IPS-NIHi7 (cell line): ENCODE measurements around the gene ZNF182.
"Not testable (repeated sequence)": the region's sequence is repeated elsewhere in the genome, so short reads cannot be mapped to it uniquely, and the experiment has no call there.

Experiments used
- DNase-seq: peaks from one replicate; pipeline ENCODE4 v3.0.0; 2012; ENCODE audit warnings: mixed read lengths; ENCODE audit errors: extremely low spot score

ZNF182 gene

DNA sequence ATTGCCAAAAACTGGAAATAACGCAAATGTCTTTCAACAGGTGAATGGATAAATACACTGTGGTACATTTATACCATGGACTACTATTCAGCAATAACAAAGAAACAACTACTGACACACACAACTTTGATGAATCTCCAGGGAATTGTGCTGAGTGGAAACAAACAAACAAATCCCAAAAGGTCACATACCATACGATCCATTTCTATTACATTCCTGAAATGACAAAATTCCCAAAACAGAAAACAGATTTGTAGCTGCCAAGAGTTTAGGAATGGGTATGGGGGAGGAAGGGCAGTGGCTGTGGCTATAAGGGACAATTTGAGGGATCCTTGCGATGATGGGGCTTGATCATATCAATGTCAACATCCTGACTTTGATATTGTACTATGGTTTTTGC is 2.5 kb downstream of the ZNF182 start:
- no peak for DNase-seq

DNA sequence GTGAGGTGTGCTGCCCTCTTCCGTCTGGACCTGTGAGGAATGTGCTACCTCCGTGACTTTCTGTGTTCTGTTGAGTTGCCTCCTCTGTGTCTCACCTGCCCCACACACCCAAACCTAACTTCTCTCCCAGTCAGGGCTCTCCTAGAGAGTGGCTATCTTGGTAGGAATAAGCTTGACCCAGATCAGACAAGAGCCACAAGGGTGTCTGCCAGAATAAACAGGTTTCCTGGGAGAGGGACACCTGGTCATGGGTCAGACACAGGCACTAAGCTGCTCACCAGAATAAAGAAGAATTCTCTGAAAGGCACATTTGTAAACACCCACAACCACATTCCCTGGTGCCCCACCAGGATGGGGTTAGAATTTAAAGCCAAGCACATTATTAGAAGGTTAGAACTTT is 11.1 kb downstream of the ZNF182 start:
- no peak for DNase-seq

DNA sequence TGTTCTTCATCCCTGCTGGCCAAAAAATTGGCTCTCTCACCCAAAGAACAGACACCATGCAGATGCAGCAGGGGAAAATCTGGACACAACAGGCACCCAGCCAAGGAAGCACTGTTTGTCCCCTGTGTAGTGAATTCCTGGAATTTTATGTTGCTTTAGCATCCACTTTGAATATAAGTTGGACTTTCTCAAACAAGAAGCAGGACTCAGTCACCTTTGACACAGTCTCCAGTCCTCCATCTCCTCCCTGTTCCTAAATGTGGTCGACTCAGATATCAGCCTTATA is 11.8 kb downstream of the ZNF182 start:
- DNase-seq, result no peak

DNA sequence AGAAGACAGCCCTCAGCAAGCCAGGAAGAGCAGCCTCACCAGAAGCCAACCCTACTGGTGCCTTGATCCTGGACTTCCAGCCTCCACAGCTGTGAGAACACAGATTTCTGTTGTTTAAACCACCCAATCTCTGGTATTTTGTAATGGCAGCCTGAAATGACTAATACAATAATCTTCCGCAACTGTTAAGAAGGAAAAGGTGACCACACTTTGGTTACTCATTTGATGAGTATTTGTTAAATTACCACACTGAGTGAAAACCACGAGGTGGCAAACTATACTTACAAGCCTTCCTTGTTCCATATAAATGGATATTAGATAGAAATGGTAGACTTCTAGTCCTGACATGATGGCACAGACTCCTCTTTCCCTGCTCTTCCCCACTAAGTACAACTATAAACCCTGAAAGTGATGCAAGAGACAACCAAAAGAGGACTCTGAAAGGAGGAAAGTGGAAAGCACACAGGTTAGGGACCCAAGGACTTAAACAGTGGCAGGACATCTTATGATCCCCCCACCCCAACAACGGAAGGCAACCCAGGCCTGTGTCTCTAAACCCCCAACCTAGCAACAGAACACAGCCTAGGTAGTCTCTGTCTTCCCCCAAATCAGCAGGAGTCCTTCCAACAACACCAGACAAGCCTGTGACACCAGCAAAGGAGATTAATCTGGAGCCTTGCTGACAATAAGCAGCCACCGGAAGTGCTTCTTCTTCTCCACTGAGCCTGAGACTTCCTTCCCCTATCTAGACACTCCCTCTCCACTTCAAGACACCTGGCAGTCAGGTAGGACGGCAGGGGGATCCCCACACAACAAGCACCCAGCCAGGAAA is 12.3 kb downstream of the ZNF182 start:
- DNase-seq, result no peak

DNA sequence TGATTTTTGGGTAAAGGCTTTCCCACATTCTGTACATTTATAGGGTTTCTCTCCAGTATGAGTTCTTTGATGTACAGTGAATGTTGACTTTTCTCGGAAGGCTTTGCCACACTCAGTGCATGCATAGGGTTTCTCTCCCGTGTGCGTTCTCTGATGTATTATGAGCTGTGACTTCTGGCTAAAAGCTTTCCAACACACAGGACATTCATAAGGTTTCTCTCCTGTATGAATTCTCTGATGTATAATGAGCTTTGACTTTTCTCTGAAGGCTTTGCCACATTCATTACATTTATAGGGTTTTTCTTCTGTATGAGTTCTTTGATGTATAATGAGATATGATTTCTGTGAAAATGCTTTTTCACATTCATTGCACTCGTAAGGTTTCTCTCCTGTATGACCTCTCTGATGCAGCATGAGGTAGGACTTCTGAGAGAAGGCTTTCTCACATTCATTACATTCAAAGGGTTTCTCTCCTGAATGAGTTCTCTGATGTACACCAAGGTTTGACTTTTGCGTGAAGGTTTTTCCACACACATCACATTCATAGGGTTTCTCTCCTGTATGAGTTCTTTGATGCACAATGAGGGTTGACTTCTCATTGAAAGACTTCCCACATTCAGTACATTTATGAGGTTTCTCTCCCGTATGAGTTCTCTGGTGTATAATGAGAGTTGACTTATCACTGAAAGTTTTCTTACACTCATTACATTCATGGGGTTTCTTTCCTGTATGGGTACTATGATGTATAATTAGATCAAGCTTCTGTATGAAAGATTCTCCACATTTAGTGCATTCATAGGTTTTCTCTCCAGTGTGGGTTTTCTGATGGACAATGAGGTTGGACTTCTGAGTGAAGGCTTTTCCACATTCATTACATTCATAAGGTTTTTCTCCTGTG is 27.3 kb downstream of the ZNF182 start:
- no peak for DNase-seq

DNA sequence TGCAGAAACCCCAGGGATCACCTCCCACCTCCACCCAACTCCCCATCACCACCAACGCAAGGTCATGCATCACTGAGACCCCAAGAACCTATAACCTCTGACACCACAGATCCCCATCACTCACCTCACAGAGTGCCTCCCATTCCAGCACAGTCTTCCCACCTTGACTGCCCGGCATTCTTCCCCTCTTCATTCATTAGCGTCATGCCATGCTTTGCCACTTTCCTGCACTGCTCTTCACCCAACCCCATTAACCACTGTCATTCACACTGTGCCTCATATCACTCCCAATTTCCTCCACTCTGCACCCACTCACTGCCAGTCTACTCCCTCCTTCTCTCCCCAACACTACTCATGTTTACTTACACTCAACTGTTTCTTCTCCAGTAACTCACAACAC is 30.6 kb downstream of the ZNF182 start:
- DNase-seq, result no peak

DNA sequence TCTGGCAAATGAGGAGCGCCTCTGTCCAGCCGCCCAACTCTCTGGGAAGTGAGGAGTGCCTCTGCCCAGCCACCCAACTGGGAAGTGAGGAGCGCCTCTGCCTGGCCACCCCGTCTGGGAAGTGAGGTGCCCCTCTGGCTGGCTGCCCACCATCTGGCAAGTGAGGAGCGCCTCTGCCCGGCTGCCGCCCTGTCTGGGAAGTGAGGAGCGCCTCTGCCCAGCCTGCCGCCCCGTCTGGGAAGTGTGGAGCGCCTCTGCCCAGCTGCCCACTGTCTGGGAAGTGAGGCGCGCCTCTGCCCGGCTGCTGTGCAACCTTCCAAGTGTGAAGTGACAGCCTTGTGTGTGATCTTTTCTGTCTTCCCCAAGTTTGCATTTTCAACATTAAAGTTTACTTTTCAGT is 38.3 kb downstream of the ZNF182 start:
- not testable (repeated sequence) for DNase-seq

DNA sequence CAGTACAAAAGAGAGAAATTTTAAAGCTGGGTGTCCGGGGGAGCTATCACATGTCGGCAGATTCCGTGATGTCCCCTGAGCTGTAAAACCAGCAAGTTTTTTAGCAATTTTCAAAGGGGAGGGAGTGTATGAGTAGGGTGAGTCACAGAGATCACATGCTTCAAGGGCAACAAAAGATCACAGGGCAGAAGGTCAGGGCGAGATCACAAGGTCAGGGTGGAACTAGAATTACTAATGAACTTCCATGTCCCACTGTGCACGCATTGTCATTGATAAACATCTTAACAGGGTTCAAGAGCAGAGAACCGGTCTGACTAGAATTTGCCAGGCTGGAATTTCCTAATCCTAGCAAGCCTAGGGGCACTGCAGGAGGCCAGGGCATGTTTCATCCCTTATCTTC is 42.0 kb downstream of the ZNF182 start:
- not testable (repeated sequence) for DNase-seq

DNA sequence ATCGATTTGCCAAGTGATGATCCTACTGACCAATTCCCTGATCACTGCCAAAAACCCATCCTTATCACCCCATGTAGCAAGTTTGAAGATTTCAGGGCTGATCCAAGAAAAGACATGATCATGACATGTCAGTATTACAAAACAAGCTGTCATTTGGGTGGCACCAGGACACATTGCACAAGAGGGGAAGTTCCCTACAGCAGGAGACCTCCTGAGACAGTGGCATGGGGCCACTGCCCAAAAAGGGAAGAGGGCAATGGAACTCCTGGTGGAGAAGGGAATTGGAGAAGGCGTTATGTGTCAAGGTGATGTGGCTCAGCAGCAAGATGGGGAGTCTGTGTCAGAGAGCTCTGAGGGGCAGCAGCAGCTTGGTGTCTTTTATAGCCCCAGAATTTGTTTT is 43.4 kb downstream of the ZNF182 start:
- DNase-seq, result no peak

DNA sequence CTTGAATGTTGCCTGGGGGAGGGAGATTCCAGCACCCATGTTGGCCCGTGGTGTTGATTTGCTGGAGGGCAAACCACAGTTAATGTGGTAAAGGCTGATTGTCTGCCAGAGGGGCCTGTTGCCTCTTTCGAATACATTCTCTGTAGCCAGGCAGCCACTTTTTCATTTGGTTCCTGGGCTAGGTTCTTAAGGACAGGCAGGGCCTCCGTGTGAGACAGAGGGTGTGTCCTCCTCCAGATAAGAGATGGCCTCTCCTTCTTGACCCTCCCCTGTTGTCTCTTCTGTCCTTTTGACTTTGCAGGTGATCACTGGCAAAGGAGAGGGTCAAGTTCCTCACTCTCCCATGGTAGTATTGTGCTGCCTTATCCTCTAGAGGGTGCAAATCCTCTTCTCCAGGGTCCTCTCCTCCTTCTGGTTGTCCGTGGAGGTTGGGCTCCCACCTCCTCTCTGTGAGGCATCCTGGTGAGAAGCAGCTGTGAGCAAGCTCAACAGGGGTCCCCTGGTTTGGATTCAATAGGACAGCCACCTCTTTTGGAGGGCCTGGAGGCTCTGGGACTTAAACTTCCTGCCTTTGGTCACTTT is 44.9 kb downstream of the ZNF182 start:
- peak; percentile 49 for DNase-seq

DNA sequence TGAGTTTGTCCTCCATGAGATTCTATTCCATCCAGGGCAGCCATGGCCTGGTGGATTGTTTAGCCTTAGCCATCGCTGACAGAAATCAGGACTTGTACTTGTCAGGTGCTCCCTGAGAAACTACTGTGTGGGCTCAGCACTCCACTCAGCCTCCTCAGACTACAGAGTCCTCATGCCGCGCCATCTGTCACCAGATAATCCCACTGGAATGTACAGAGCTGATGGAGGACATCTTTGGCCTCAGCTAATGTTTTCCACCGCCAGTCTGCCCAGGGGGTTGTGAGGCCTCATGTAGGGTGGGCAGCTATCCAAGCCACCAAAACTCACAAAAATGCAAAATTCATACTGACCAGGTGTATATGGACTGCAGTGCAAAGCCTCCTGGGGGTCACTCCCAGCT is 45.6 kb downstream of the ZNF182 start:
- DNase-seq, result not testable (repeated sequence)

DNA sequence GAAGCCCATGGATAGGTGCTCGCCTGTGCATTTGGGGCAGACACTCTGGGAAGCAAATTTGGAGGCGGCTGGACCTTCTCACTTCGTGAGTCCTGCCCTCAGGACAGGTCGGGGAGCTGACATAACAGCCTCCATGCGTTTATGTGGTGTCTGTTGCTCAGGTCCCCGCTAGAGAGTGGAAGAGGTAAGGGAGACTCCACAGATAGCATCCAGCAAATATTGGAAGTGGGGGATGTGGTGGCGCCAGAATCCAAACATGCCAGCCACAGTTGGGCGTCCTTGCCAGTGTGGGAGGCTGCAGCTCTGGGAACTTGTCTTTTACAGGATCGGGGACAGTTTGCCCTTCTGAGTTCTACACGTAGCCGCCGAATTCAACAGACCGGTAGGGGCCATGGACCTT is 47.8 kb downstream of the ZNF182 start:
- no peak for DNase-seq

DNA sequence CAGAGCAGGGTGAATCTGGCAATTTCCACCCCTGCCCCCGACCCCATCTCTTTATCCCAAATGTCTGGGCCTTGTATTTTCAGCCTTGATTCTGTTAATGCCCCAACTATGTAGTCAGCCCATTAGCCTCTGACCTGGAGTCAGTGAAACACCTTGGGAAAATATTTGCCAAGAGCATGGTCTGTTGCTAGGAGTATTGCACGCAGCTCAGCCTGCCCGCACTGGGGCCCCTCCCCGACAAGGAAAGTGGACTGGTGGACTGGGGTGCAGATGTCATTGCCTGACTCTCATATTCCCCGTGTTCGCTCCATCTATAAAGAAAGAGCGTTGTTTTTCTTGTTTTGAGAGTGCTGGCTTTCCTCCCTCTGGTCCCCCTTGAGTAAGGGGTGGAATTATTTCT is 48.5 kb downstream of the ZNF182 start:
- not testable (repeated sequence) for DNase-seq

DNA sequence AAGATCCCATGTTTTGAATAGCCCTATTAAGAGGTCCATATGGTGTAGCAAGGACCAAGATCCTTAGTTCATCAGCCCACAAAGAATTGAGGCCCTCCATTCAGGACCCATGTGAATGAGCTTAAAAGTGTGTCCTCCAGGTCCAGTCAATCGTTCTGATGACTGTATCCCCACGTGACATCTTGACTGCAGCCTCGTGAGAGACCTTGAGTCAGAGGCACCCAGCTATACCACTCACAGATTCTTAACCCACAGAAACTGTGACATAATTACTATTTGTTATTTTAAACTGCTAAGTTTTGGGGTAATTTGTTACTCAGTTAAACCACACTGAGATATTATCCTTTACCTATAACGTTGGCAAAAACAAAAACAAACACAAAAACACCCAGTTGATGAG is 62.4 kb downstream of the ZNF182 start:
- no peak for DNase-seq

DNA sequence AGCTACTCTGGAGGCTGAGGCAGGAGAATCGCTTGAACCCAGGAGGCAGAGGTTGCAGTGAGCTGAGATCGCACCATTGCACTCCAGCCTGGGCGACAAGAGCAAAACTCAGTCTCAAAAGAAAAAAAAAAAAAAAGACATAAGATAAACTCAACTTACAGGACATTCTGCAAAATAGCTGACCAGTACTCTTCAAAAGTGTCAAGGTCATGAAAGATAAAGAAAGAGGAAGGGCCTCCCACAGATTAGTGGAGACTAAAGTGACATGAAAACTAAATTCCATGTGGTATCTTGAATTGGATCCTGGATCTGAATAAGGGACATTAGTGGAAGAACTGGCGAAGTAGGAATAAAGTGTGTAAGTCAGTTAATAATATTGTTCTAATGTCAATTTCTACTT is 63.3 kb downstream of the ZNF182 start:
- no peak for DNase-seq

DNA sequence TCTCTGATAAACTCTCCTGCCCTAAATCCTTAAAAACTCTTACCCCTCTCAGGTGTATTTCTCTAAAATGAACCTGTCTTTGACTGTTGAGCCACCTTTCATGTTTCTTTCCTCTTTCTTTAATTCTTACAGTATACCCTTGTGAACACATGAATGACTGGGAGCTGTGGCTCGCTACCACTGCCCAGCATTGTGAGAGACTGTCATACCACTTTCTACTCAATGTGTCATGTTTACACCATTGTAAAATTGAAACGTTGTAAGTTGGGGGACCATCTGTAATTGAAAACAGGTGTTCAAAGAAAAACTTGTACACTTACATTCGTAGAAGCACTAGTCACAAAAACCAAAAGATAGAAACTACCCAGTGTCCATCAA is 66.9 kb downstream of the ZNF182 start:
- DNase-seq, result no peak

DNA sequence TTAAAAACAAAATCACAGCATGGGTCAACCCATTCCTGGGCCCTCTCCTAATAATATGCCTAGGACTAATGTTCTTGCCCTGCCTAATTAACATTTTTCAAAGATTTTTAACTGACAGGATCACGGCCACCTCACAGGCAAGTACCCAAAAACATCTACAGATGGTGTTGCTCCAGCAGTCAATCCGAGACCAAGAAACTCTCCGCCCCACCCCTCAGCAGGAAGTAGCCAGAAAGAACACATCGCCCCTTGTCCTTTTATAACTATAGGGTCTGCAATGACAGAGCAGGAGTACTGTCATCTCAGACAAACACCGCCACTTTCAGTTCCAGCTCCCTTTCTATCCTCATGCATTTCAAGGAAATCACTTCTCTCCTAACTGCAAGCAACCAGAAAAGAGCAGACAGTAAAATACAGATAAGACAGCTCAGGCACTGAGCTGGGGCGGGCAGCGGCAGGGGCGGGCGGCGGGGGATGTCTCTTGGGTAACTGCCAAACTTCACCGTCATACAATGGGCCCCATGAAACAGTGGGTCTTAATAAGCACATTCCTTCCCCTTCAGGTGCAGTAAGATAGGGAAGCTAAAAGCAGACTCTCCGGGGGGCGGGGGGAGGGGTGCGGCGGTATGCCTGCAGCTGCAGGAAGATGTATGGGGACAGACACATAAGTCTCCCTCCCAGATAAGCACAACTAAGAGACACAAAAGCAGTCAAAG is 67.4 kb downstream of the ZNF182 start:
- peak; percentile 7 for DNase-seq

DNA sequence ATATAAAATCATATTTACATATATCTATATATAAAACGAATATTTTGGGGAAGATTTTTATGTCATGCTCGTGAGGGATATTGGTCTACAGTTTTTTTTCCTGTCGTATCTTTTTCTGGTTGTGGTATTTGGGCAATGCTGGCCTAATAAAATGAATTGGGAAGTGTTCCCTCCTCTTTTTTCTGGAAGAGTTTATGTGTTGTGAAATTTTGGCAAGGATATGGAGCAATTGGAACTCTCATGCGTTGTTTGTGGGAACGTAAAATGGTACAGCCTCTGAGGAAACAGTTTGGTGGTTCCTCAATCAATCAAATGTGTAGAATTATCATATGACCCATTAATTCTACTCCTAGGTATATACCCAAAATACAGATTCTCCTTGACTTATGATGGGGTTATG is 69.8 kb downstream of the ZNF182 start:
- no peak for DNase-seq

DNA sequence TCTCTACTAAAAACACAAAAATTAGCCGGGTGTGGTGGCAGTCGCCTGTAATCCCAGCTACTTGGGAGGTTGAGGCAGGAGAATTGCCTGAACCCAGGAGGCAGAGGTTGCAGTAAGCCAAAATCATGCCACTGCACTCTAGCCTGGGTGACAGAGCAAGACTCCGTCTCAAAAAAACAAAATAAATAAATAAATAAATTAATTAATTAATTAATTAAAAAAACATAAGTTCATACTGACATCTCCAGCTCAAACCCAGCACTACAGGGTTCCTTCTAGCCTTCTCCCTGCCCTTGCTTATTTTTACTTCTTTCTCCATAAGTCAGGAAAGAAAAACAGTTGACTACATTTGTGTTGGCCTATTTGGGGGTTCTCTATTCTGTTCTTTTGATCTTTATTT is 71.8 kb downstream of the ZNF182 start:
- not testable (repeated sequence) for DNase-seq

DNA sequence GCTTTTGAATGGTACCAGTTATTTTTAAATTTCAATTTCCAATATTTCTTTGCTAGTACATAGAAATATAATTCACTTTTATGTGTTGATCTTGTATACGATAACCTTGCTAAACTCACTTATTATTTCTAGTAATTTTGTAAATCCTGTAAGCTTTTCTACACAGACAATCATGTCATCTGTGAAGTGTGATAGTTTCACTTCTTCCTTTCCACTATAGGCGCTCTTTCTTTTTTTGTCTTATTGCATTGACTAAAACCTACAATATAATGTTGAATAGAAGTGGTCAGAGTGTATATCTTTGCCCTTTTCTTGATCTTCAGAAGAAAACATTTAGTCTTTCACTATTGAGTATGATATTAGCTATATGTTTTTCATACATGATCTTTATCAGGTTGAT is 76.6 kb downstream of the ZNF182 start:
- DNase-seq, result no peak
